ENCODE results near the gene VPS37C. TPM values are rescaled to one million over a fixed set of nuclear protein-coding genes. Genes with fewer than 3 reads are reported as not detected.

VPS37C gene
- polyA plus RNA-seq, 3 donors, result 20.7 to 22.6 (median 20.7) TPM

GRCh38 chr11:61120099-61120705 lies 41.0 kb downstream of the VPS37C start:
- DNase-seq, result no peak

- DNase-seq, result no peak
Measured at GRCh38 chr11:61119571-61119970, 41.7 kb downstream of the VPS37C start.

- DNase-seq, result no peak
Measured at GRCh38 chr11:61119055-61119454, 42.2 kb downstream of the VPS37C start.

GRCh38 chr11:61118406-61118805 lies 42.8 kb downstream of the VPS37C start:
- no peak for DNase-seq

- DNase-seq, result no peak
Measured at GRCh38 chr11:61118004-61118403, 43.2 kb downstream of the VPS37C start.

GRCh38 chr11:61117168-61117520 lies 44.1 kb downstream of the VPS37C start:
- no peak for DNase-seq

- DNase-seq, result no peak
Measured at GRCh38 chr11:61116426-61117167, 44.6 kb downstream of the VPS37C start.

GRCh38 chr11:61115498-61116224 lies 45.6 kb downstream of the VPS37C start:
- DNase-seq, result no peak

- no peak for DNase-seq
Measured at GRCh38 chr11:61114913-61115312, 46.3 kb downstream of the VPS37C start.

- no peak for DNase-seq
Measured at GRCh38 chr11:61113201-61113600, 48.0 kb downstream of the VPS37C start.

- no peak for DNase-seq
Measured at GRCh38 chr11:61112575-61112974, 48.7 kb downstream of the VPS37C start.

- no peak for DNase-seq
Measured at GRCh38 chr11:61111786-61112517, 49.3 kb downstream of the VPS37C start.

GRCh38 chr11:61111050-61111435 lies 50.2 kb downstream of the VPS37C start:
- no peak for DNase-seq

- no peak for DNase-seq
Measured at GRCh38 chr11:61110255-61111049, 50.8 kb downstream of the VPS37C start.

- DNase-seq, result no peak
Measured at GRCh38 chr11:61109671-61110070, 51.6 kb downstream of the VPS37C start.

- DNase-seq, result no peak
Measured at GRCh38 chr11:61108847-61109585, 52.2 kb downstream of the VPS37C start.

- no peak for DNase-seq
Measured at GRCh38 chr11:61107888-61108287, 53.3 kb downstream of the VPS37C start.

GRCh38 chr11:61106894-61107470 lies 54.2 kb downstream of the VPS37C start:
- DNase-seq, result no peak

GRCh38 chr11:61106296-61106695 lies 54.9 kb downstream of the VPS37C start:
- no peak for DNase-seq

- DNase-seq, result no peak
Measured at GRCh38 chr11:61104963-61105362, 56.3 kb downstream of the VPS37C start.
